ENCODE results near the gene SLC25A21.

Gene SLC25A21

DNA sequence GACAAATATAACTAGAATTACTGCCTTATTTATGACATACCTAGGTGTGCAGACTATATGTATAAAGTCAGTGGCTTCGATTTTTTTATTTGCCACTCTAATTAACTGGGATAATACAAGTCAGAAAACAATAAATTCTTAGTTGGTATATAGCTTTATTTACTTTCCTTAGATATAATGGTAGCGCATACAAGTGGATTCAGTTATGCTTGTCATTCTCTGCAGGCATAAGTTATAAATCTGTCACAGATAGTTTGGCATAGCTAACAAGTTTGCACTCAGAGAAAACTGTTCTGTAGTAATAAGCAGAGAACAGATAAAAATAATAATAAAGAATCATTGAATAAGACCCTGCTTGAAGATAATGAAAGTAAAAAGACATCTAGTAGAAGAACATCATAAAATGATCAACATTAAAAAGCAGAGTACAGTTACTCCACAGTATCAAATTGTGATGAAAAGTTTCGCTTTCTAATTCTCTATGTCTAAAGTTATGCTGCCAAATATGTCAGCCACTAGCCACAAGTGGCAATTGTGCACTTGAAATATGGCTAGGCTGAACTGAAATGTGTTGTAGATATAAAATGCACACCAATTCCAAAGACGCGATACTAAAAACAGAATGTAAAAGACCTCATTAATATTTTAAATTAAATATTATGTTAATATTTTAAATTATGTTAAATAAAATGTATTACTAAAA, 224.1 kb downstream of the SLC25A21 start:
- no peak overlapping the region for H3K23ac ChIP-seq (ENCODE audit: low read length)
- H3K79me1 ChIP-seq (ENCODE audit: low read length): no peaks in the 10 kb centered on the region
- no peaks in the 10 kb centered on the region for H3K36me3 ChIP-seq (ENCODE audit: control insufficient read depth in 1 of 2, insufficient read depth in 2 of 2, low read length in 2 of 2)
- H3K18ac ChIP-seq (ENCODE audit: low read length): no peak overlapping the region
- no peak overlapping the region for H3K4me2 ChIP-seq (ENCODE audit: low read length)
- H3K14ac ChIP-seq (ENCODE audit: low read length): no peak overlapping the region
- H3K9me3 ChIP-seq (ENCODE audit: insufficient read depth, low read depth, low read length): no peaks in the 10 kb centered on the region
- H3K9ac ChIP-seq (ENCODE audit: low read length): no peak overlapping the region
- DNase-seq: no peak
- H3K79me2 ChIP-seq (ENCODE audit: control insufficient read depth, insufficient read depth, low read length, poor library complexity): no peaks in the 10 kb centered on the region
- H2AK5ac ChIP-seq (ENCODE audit: low read length): no peak overlapping the region
- H2BK12ac ChIP-seq (ENCODE audit: low read length): no peak overlapping the region
- no peak overlapping the region for H3K4ac ChIP-seq (ENCODE audit: low read depth, low read length)
- H2BK120ac ChIP-seq (ENCODE audit: insufficient read depth, low read length, poor library complexity): no peak overlapping the region
- no peak overlapping the region for H2AFZ ChIP-seq (ENCODE audit: insufficient read depth, low read length, poor library complexity)
- WGBS (ENCODE audit: extremely low coverage, insufficient coverage, insufficient read length): no CpG with 5 or more reads among the region's 5 CpGs
- H3K4me3 ChIP-seq (ENCODE audit: low read depth, low read length): no peak overlapping the region
- H4K12ac ChIP-seq (ENCODE audit: low read depth, low read length): no peak overlapping the region
- H3K4me1 ChIP-seq (ENCODE audit: control insufficient read depth in 1 of 2, insufficient read depth in 2 of 2, low read length in 2 of 2): no peaks in the 10 kb centered on the region
- H4K8ac ChIP-seq (ENCODE audit: low read depth, low read length): no peak overlapping the region
- no peak overlapping the region for H2BK5ac ChIP-seq (ENCODE audit: low read depth, low read length, poor library complexity)
- H3K27me3 ChIP-seq (ENCODE audit: insufficient read depth, low read length): no peaks in the 10 kb centered on the region
- H4K91ac ChIP-seq (ENCODE audit: low read depth, low read length): no peak overlapping the region
- no peak overlapping the region for H3K27ac ChIP-seq (ENCODE audit: low read depth, low read length)

- no peak overlapping the region for H4K91ac ChIP-seq (ENCODE audit: low read depth, low read length)
- no peak overlapping the region for H2AK5ac ChIP-seq (ENCODE audit: low read length)
- H4K8ac ChIP-seq (ENCODE audit: low read depth, low read length): no peak overlapping the region
- no peak overlapping the region for H3K18ac ChIP-seq (ENCODE audit: low read length)
- no peak overlapping the region for H3K4me2 ChIP-seq (ENCODE audit: low read length)
- no peaks in the 10 kb centered on the region for H3K27me3 ChIP-seq (ENCODE audit: insufficient read depth, low read length)
- H3K14ac ChIP-seq (ENCODE audit: low read length): no peak overlapping the region
- WGBS (ENCODE audit: extremely low coverage, insufficient coverage, insufficient read length): no CpG with 5 or more reads among the region's 1 CpG
- H2BK120ac ChIP-seq (ENCODE audit: insufficient read depth, low read length, poor library complexity): no peak overlapping the region
- no peaks in the 10 kb centered on the region for H3K9me3 ChIP-seq (ENCODE audit: insufficient read depth, low read depth, low read length)
- H3K36me3 ChIP-seq (ENCODE audit: control insufficient read depth in 1 of 2, insufficient read depth in 2 of 2, low read length in 2 of 2): no peaks in the 10 kb centered on the region
- H3K79me2 ChIP-seq (ENCODE audit: control insufficient read depth, insufficient read depth, low read length, poor library complexity): no peaks in the 10 kb centered on the region
- H3K4ac ChIP-seq (ENCODE audit: low read depth, low read length): no peak overlapping the region
- H3K27ac ChIP-seq (ENCODE audit: low read depth, low read length): no peak overlapping the region
- H3K79me1 ChIP-seq (ENCODE audit: low read length): no peaks in the 10 kb centered on the region
- no peak overlapping the region for H4K12ac ChIP-seq (ENCODE audit: low read depth, low read length)
- no peak overlapping the region for H2AFZ ChIP-seq (ENCODE audit: insufficient read depth, low read length, poor library complexity)
- H2BK5ac ChIP-seq (ENCODE audit: low read depth, low read length, poor library complexity): no peak overlapping the region
- H3K23ac ChIP-seq (ENCODE audit: low read length): no peak overlapping the region
- no peak overlapping the region for H3K9ac ChIP-seq (ENCODE audit: low read length)
- no peak overlapping the region for H2BK12ac ChIP-seq (ENCODE audit: low read length)
- H3K4me3 ChIP-seq (ENCODE audit: low read depth, low read length): no peak overlapping the region
- DNase-seq: no peak
- no peaks in the 10 kb centered on the region for H3K4me1 ChIP-seq (ENCODE audit: control insufficient read depth in 1 of 2, insufficient read depth in 2 of 2, low read length in 2 of 2)
These were observed 225.0 kb downstream of the SLC25A21 start for GRCh38 chr14:36947362-36947761.

GRCh38 chr14:36946872-36947271, 225.5 kb downstream of the SLC25A21 start:
- H4K12ac ChIP-seq (ENCODE audit: low read depth, low read length): no peak overlapping the region
- H3K27me3 ChIP-seq (ENCODE audit: insufficient read depth, low read length): no peaks in the 10 kb centered on the region
- H3K27ac ChIP-seq (ENCODE audit: low read depth, low read length): no peak overlapping the region
- H2BK5ac ChIP-seq (ENCODE audit: low read depth, low read length, poor library complexity): no peak overlapping the region
- no peaks in the 10 kb centered on the region for H3K36me3 ChIP-seq (ENCODE audit: control insufficient read depth in 1 of 2, insufficient read depth in 2 of 2, low read length in 2 of 2)
- DNase-seq: no peak
- H3K4me3 ChIP-seq (ENCODE audit: low read depth, low read length): no peak overlapping the region
- H3K9me3 ChIP-seq (ENCODE audit: insufficient read depth, low read depth, low read length): no peaks in the 10 kb centered on the region
- no peaks in the 10 kb centered on the region for H3K4me1 ChIP-seq (ENCODE audit: control insufficient read depth in 1 of 2, insufficient read depth in 2 of 2, low read length in 2 of 2)
- no peaks in the 10 kb centered on the region for H3K79me2 ChIP-seq (ENCODE audit: control insufficient read depth, insufficient read depth, low read length, poor library complexity)
- H2AFZ ChIP-seq (ENCODE audit: insufficient read depth, low read length, poor library complexity): no peak overlapping the region
- no peaks in the 10 kb centered on the region for H3K79me1 ChIP-seq (ENCODE audit: low read length)
- no peak overlapping the region for H2AK5ac ChIP-seq (ENCODE audit: low read length)
- no peak overlapping the region for H3K23ac ChIP-seq (ENCODE audit: low read length)
- no CpG with 5 or more reads among the region's 1 CpG for WGBS (ENCODE audit: extremely low coverage, insufficient coverage, insufficient read length)
- H3K4ac ChIP-seq (ENCODE audit: low read depth, low read length): no peak overlapping the region
- H4K8ac ChIP-seq (ENCODE audit: low read depth, low read length): no peak overlapping the region
- H2BK12ac ChIP-seq (ENCODE audit: low read length): no peak overlapping the region
- no peak overlapping the region for H3K4me2 ChIP-seq (ENCODE audit: low read length)
- H2BK120ac ChIP-seq (ENCODE audit: insufficient read depth, low read length, poor library complexity): no peak overlapping the region
- H4K91ac ChIP-seq (ENCODE audit: low read depth, low read length): no peak overlapping the region
- no peak overlapping the region for H3K18ac ChIP-seq (ENCODE audit: low read length)
- no peak overlapping the region for H3K9ac ChIP-seq (ENCODE audit: low read length)
- no peak overlapping the region for H3K14ac ChIP-seq (ENCODE audit: low read length)

GRCh38 chr14:36944307-36945010, 227.9 kb downstream of the SLC25A21 start:
- no peaks in the 10 kb centered on the region for H3K27me3 ChIP-seq (ENCODE audit: insufficient read depth, low read length)

More at GRCh38 chr14:36944307-36945010, 227.9 kb downstream of the SLC25A21 start:
- H2AFZ ChIP-seq (ENCODE audit: insufficient read depth, low read length, poor library complexity): no peak overlapping the region
- H2AK5ac ChIP-seq (ENCODE audit: low read length): no peak overlapping the region
- no peak overlapping the region for H3K14ac ChIP-seq (ENCODE audit: low read length)
- no peak overlapping the region for H4K91ac ChIP-seq (ENCODE audit: low read depth, low read length)
- H2BK120ac ChIP-seq (ENCODE audit: insufficient read depth, low read length, poor library complexity): no peak overlapping the region
- H3K36me3 ChIP-seq (ENCODE audit: control insufficient read depth in 1 of 2, insufficient read depth in 2 of 2, low read length in 2 of 2): no peaks in the 10 kb centered on the region
- no CpG with 5 or more reads among the region's 5 CpGs for WGBS (ENCODE audit: extremely low coverage, insufficient coverage, insufficient read length)
- no peak overlapping the region for H2BK12ac ChIP-seq (ENCODE audit: low read length)
- no peak overlapping the region for H3K4ac ChIP-seq (ENCODE audit: low read depth, low read length)
- no peak overlapping the region for H3K18ac ChIP-seq (ENCODE audit: low read length)
- no peak overlapping the region for H2BK5ac ChIP-seq (ENCODE audit: low read depth, low read length, poor library complexity)
- no peak overlapping the region for H3K9ac ChIP-seq (ENCODE audit: low read length)
- no peak overlapping the region for H3K4me2 ChIP-seq (ENCODE audit: low read length)
- no peaks in the 10 kb centered on the region for H3K79me2 ChIP-seq (ENCODE audit: control insufficient read depth, insufficient read depth, low read length, poor library complexity)
- no peak overlapping the region for H3K4me3 ChIP-seq (ENCODE audit: low read depth, low read length)
- H3K9me3 ChIP-seq (ENCODE audit: insufficient read depth, low read depth, low read length): no peaks in the 10 kb centered on the region
- H4K8ac ChIP-seq (ENCODE audit: low read depth, low read length): no peak overlapping the region
- H4K12ac ChIP-seq (ENCODE audit: low read depth, low read length): no peak overlapping the region
- DNase-seq: no peak
- H3K27ac ChIP-seq (ENCODE audit: low read depth, low read length): no peak overlapping the region
- no peak overlapping the region for H3K23ac ChIP-seq (ENCODE audit: low read length)
- H3K79me1 ChIP-seq (ENCODE audit: low read length): no peaks in the 10 kb centered on the region
- H3K4me1 ChIP-seq (ENCODE audit: control insufficient read depth in 1 of 2, insufficient read depth in 2 of 2, low read length in 2 of 2): no peaks in the 10 kb centered on the region
